ENCODE data around the gene STAC. TPM values are rescaled to one million over a fixed set of nuclear protein-coding genes. Genes with fewer than 3 reads are reported as not detected.

The STAC gene
- total and polyA plus RNA-seq, 8 donors, result 0.12 to 0.37 (median 0.16) TPM; not detected in 3

- Histone ChIP-seq H3K9me3 (no peaks in the 10 kb centered on the region), H3K4me3 (no peak overlapping the region), H3K4me1 (no peaks in the 10 kb centered on the region), H3K36me3 (no peaks in the 10 kb centered on the region), H3K27ac (no peak overlapping the region), H3K27me3 (no peaks in the 10 kb centered on the region)
- no peak for ATAC-seq
- 38 to 39% methylated on average over 1 of the region's 1 CpG for WGBS, 2 donors
- intact Hi-C loops (cut with DNase I), result no loop called here
- no peak for FAIRE-seq
- no peak for TF ChIP-seq CTCF (IDR thresholded peaks at IDR 0.05)
- no peak for DNase-seq
These were observed 104.1 kb downstream of the STAC start for GRCh38 chr3:36484386-36484785.

GRCh38 chr3:36486009-36486795 is 105.9 kb downstream of the STAC start:
- no peaks in the 10 kb centered on the region for H3K36me3 ChIP-seq
- intact Hi-C loops (cut with DNase I), result no loop called here

GRCh38 chr3:36487616-36488015 is 107.3 kb downstream of the STAC start:
- intact Hi-C loops (cut with DNase I), result no loop called here
- Histone ChIP-seq H3K36me3 (no peaks in the 10 kb centered on the region), H3K4me3 (no peak overlapping the region), H3K9me3 (no peaks in the 10 kb centered on the region), H3K27ac (no peak overlapping the region), H3K27me3 (no peaks in the 10 kb centered on the region), H3K4me1 (no peaks in the 10 kb centered on the region)
- no peak for FAIRE-seq
- no peak for ATAC-seq
- WGBS, 2 donors, result 67 to 76% methylated on average over 4 of the region's 4 CpGs
- no peak for DNase-seq
- TF ChIP-seq CTCF (IDR thresholded peaks at IDR 0.05), result no peak

More at GRCh38 chr3:36486009-36486795, 105.9 kb downstream of the STAC start:
- ATAC-seq, result no peak
- DNase-seq, result no peak
- no peak overlapping the region for H3K4me3 ChIP-seq
- no peak overlapping the region for H3K27ac ChIP-seq
- 74 to 86% methylated on average over 8 of the region's 8 CpGs for WGBS, 2 donors
- no peaks in the 10 kb centered on the region for H3K27me3 ChIP-seq
- no peaks in the 10 kb centered on the region for H3K9me3 ChIP-seq
- H3K4me1 ChIP-seq, result no peaks in the 10 kb centered on the region
- FAIRE-seq, result no peak
- TF ChIP-seq CTCF (IDR thresholded peaks at IDR 0.05), result no peak

GRCh38 chr3:36488077-36488789 is 107.9 kb downstream of the STAC start:
- FAIRE-seq, result no peak
- Histone ChIP-seq H3K4me1 (no peaks in the 10 kb centered on the region), H3K4me3 (no peak overlapping the region), H3K36me3 (no peaks in the 10 kb centered on the region), H3K9me3 (no peaks in the 10 kb centered on the region), H3K27me3 (no peaks in the 10 kb centered on the region), H3K27ac (no peak overlapping the region)
- WGBS, 2 donors, result 30 to 36% methylated on average over 6 of the region's 6 CpGs
- ATAC-seq, result peak in 3 of 4 donors; percentile 58 to 78 (median 63)
- DNase-seq, result no peak
- no peak for TF ChIP-seq CTCF (IDR thresholded peaks at IDR 0.05)
- intact Hi-C loops (cut with DNase I), result no loop called here

- Histone ChIP-seq H3K4me3 (no peak overlapping the region), H3K27me3 (no peaks in the 10 kb centered on the region), H3K27ac (no peak overlapping the region), H3K4me1 (no peaks in the 10 kb centered on the region), H3K36me3 (no peaks in the 10 kb centered on the region), H3K9me3 (no peaks in the 10 kb centered on the region)
- 77 to 88% methylated on average over 4 of the region's 4 CpGs for WGBS, 2 donors
- DNase-seq (no peak), ATAC-seq (no peak), FAIRE-seq (no peak)
- intact Hi-C loops (cut with DNase I), result no loop called here
- no peak for TF ChIP-seq CTCF (IDR thresholded peaks at IDR 0.05)
These were observed 108.8 kb downstream of the STAC start for GRCh38 chr3:36489101-36489500.
